HG02763 (cell line): ENCODE measurements around the gene CPEB4.

ENCODE experiments used
- ATAC-seq: cut with Tn5 transposase; IDR thresholded peaks from one replicate; pipeline ENCODE4 v1.9.1; 2021; ENCODE audit warnings: mild to moderate bottlenecking, moderate library complexity; ENCODE audit not compliant: unreplicated experiment

CPEB4 gene

GRCh38 chr5:173911623-173912022 lies 23.5 kb downstream of the CPEB4 start:
- ATAC-seq, result no peak

GRCh38 chr5:173913686-173914321 lies 25.7 kb downstream of the CPEB4 start:
- ATAC-seq, result no peak

GRCh38 chr5:173915310-173916014 lies 27.3 kb downstream of the CPEB4 start:
- no peak for ATAC-seq

- no peak for ATAC-seq
Observed at GRCh38 chr5:173916233-173916632, 28.1 kb downstream of the CPEB4 start.

GRCh38 chr5:173917788-173918786 lies 29.9 kb downstream of the CPEB4 start:
- peak; percentile 87 for ATAC-seq

GRCh38 chr5:173919443-173919842 lies 31.3 kb downstream of the CPEB4 start:
- ATAC-seq, result no peak

GRCh38 chr5:173920024-173920753 lies 32.0 kb downstream of the CPEB4 start:
- ATAC-seq, result no peak

- ATAC-seq, result no peak
Observed at GRCh38 chr5:173920866-173921555, 32.9 kb downstream of the CPEB4 start.

GRCh38 chr5:173922527-173922926 lies 34.4 kb downstream of the CPEB4 start:
- no peak for ATAC-seq

- no peak for ATAC-seq
Observed at GRCh38 chr5:173923218-173924095, 35.3 kb downstream of the CPEB4 start.

GRCh38 chr5:173924899-173925298 lies 36.8 kb downstream of the CPEB4 start:
- no peak for ATAC-seq

GRCh38 chr5:173925449-173926071 lies 37.4 kb downstream of the CPEB4 start:
- ATAC-seq, result no peak

- ATAC-seq, result no peak
Observed at GRCh38 chr5:173926359-173926758, 38.2 kb downstream of the CPEB4 start.

GRCh38 chr5:173928871-173929574 lies 40.9 kb downstream of the CPEB4 start:
- no peak for ATAC-seq

GRCh38 chr5:173932695-173933139 lies 44.6 kb downstream of the CPEB4 start:
- ATAC-seq, result no peak

- ATAC-seq, result no peak
Observed at GRCh38 chr5:173933901-173934300, 45.8 kb downstream of the CPEB4 start.

GRCh38 chr5:173935396-173935795 lies 47.2 kb downstream of the CPEB4 start:
- ATAC-seq, result no peak

- no peak for ATAC-seq
Observed at GRCh38 chr5:173940269-173940668, 52.1 kb downstream of the CPEB4 start.
